ENCODE measurements around the gene FAM83D. TPM values are rescaled to one million over a fixed set of nuclear protein-coding genes. Genes with fewer than 3 reads are reported as not detected.

FAM83D gene
- total RNA-seq, 1 experiment from 2014 or later, result 48.1 TPM

DNA sequence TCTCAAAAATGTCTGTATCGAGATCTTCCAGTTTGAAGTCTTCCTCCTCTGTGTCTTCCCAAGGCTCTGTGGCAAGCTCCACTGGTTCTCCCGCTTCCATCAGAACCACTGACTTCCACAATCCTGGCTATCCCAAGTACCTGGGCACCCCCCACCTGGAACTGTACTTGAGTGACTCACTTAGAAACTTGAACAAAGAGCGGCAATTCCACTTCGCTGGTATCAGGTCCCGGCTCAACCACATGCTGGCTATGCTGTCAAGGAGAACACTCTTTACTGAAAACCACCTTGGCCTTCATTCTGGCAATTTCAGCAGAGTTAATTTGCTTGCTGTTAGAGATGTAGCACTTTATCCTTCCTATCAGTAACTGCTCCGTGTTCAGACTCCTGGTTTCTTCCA, 25.9 kb downstream of the FAM83D start:
- H3K4me3 Mint-ChIP-seq, result no peak overlapping the region
- no peak overlapping the region for H3T11ph ChIP-seq (ENCODE audit: low read length)
- WGBS (ENCODE audit: extremely low coverage, insufficient read length, low lambda C conversion rate), result no CpG with 5 or more reads among the region's 6 CpGs
- H2BK120ac ChIP-seq (ENCODE audit: low read depth, low read length, poor library complexity, severe bottlenecking), result no peak overlapping the region
- no peak overlapping the region for H4K8ac ChIP-seq (replicated peaks; ENCODE audit: insufficient read length, low read depth, low read length)
- TF ChIP-seq, protein P1, sequence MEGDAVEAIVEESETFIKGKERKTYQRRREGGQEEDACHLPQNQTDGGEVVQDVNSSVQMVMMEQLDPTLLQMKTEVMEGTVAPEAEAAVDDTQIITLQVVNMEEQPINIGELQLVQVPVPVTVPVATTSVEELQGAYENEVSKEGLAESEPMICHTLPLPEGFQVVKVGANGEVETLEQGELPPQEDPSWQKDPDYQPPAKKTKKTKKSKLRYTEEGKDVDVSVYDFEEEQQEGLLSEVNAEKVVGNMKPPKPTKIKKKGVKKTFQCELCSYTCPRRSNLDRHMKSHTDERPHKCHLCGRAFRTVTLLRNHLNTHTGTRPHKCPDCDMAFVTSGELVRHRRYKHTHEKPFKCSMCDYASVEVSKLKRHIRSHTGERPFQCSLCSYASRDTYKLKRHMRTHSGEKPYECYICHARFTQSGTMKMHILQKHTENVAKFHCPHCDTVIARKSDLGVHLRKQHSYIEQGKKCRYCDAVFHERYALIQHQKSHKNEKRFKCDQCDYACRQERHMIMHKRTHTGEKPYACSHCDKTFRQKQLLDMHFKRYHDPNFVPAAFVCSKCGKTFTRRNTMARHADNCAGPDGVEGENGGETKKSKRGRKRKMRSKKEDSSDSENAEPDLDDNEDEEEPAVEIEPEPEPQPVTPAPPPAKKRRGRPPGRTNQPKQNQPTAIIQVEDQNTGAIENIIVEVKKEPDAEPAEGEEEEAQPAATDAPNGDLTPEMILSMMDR (conservative IDR thresholded peaks at IDR 0.05), result no peak
- H2BK20ac ChIP-seq (ENCODE audit: low read depth, low read length, poor library complexity, severe bottlenecking), result no peak overlapping the region
- no peak overlapping the region for H3K23ac ChIP-seq (ENCODE audit: insufficient read length, low read depth, low read length)
- H3K9me3 ChIP-seq (ENCODE audit: control insufficient read depth, low read depth, low read length), result no peaks in the 10 kb centered on the region
- H4K5ac ChIP-seq (ENCODE audit: insufficient read length, low read depth, low read length), result no peak overlapping the region
- H3K79me2 ChIP-seq (ENCODE audit: insufficient read depth, low read length), result no peaks in the 10 kb centered on the region
- no peak overlapping the region for H2BK5ac ChIP-seq (ENCODE audit: insufficient read length, low read length)
- no peak for DNase-seq
- H3K4ac ChIP-seq (ENCODE audit: low read depth, low read length), result no peak overlapping the region
- H3K4me2 ChIP-seq (ENCODE audit: insufficient read depth, insufficient read length, low read length), result no peak overlapping the region
- no peak overlapping the region for H3K56ac ChIP-seq (ENCODE audit: insufficient read length, low read depth, low read length)
- H3K14ac ChIP-seq (ENCODE audit: insufficient read depth, low read length), result no peak overlapping the region
- H3K27ac ChIP-seq (ENCODE audit: insufficient read length, low read depth, low read length), result no peak overlapping the region
- H2BK15ac ChIP-seq (ENCODE audit: low read depth, low read length), result no peak overlapping the region
- H3K23me2 ChIP-seq (ENCODE audit: insufficient read length, low read depth, low read length, poor library complexity, severe bottlenecking), result no peaks in the 10 kb centered on the region
- no peaks in the 10 kb centered on the region for H3K4me1 ChIP-seq (ENCODE audit: insufficient read depth, low read length)
- no peak overlapping the region for H2AK5ac ChIP-seq (ENCODE audit: insufficient read length, low read length)
- peaks cover 5% of the 10 kb centered on the region for H3K79me1 ChIP-seq (ENCODE audit: insufficient read depth, low read depth, low read length, poor library complexity, severe bottlenecking)
- no peaks in the 10 kb centered on the region for H3K27me3 Mint-ChIP-seq (ENCODE audit: low read depth)
- no peaks in the 10 kb centered on the region; a peak in 1 of 5 replicates for H3K9me3 Mint-ChIP-seq
- peak overlapping the region in 1 of 3 experiments; percentile 88; a peak in 1 of 7 replicates for H3K27ac Mint-ChIP-seq
- H3K36me3 Mint-ChIP-seq (ENCODE audit: insufficient read depth in 1 of 3, low read depth in 3 of 3), result peaks cover 56 to 75% (median 73%) of the 10 kb centered on the region in 3 experiments
- H4K91ac ChIP-seq (ENCODE audit: insufficient read length, low read depth, low read length), result no peak overlapping the region
- H2AFZ ChIP-seq (ENCODE audit: low read length), result no peak overlapping the region
- H2BK12ac ChIP-seq (ENCODE audit: insufficient read length, low read depth, low read length), result no peak overlapping the region
- H3K27me3 ChIP-seq (ENCODE audit: insufficient read depth, low read length), result no peaks in the 10 kb centered on the region
- no peak overlapping the region for H3K18ac ChIP-seq (ENCODE audit: insufficient read length, low read depth, low read length)
- no peak overlapping the region for H3K9ac ChIP-seq (ENCODE audit: extremely low read depth, insufficient read length, low read length)
- H4K20me1 ChIP-seq (ENCODE audit: control insufficient read depth, insufficient read depth, insufficient read length), result no peaks in the 10 kb centered on the region
- peaks cover 4 to 9% of the 10 kb centered on the region in 2 experiments; a peak in 3 of 4 replicates for H3K4me1 Mint-ChIP-seq
